Activated CD8-positive, alpha-beta memory T cell treated with anti-CD3 and anti-CD28 coated beads, Interleukin-2, amount 50 U/mL, for 48 hours (primary cell): ENCODE measurements around the gene HAUS7.

ENCODE experiments used
- DNase-seq: peaks from one replicate; pipeline ENCODE4 v3.0.0-alpha.2; 2020

Gene HAUS7

DNA sequence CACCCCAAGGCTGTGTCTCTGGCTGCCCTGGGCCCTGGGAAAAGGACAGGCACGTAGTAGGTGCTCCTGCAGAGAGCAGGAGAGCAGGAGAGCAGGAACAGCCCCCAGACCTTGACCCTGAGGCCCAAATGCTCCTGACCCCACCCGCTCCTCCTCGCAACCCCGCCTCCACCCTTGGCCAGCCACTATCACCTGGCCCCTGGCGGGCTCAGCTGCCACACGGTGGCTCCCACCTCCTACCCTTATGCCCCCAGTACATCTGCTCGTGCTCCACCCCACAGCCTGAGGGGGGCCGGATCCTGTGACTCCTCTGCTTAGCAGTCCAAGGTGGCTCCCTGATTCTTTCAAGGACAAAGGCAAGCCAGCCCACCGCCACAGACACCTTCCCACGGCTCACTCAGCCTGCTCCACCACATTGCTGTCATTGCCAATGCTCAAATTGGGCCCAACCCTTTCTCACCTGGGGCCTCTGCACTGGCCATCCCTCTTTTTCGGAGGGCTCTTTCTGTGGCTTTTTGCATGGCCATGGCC, 5.4 kb upstream of the HAUS7 start:
- no peak for DNase-seq

DNA sequence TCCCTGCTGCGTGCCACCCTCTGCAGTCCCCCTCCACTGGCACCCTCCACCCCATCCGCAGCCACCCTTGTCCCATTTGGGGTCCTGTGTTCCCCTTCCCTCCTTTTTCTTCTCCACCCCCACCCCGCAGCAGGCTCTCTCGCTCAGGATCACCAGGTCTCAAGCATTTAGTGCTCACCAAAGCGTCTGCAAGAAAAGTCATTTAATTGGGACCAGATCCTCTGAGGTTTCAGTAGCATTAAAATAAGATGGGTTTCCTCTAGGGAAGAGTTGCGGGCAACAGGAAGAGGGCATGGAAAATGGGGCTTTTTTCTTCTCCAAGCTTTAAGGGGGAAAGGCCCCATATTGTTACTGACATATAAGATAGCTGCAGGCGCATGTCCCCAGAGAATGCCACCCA, 4.9 kb upstream of the HAUS7 start:
- DNase-seq = no peak

DNA sequence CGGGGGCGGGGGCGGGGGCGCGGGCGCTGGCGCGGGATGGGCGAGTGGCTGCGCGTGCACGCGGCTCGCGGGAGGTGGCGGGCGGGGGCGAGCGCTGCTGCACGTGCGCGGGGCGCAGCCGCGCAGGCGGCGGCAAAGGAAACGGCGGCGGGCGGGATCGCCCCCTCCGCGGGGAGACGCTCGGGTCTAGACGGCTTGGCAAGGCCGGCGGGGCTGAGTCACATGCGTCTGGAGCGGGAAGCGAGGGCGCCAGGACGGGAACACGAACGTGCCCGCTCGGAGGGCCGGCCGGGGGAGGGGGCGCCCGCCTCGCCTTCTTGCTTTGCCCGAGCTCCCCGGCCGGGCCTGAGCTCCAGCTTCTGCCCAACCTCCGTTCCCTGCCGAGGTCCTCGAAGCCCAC, 4.3 kb upstream of the HAUS7 start:
- peak; percentile 56 for DNase-seq

DNA sequence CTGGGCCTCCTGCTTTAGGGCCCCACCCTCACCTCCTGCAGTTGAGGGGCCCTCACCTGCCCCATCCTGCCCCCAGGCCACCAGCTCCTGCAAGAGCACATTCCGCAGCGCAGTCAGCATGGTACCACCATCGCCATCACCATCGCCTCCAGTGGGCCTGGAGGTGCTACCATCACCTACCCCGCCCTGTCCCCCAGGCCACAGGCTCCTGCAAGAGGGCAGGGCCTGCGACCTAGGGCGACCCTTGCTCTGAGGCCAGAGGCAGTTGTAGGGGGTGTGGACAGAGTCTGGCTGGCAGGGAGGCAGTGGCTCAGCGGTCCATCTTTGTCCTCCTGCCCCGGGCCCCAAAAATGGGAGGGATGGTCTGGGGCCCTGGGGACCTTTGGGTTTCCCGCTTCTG, 3.9 kb upstream of the HAUS7 start:
- no peak for DNase-seq

DNA sequence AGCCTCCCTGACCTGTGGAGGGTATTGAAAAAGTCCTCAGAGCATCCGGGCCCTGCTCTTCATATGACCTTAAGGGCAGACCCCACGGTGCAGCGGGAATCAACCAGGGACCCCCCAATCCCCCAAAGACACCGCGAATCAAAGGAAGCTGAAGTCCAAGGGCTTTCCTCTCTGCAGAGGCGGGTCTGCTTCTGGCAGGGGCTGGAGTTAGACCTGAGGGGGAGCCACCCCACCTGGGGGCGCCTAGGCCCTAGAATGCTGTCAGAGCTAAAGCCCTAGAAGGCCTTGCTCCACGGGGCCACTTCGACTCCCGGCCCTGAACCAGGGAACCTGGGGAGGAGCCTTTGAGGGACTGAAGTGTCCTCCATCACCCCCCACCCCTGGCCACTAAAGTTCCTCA, 2.8 kb upstream of the HAUS7 start:
- no peak for DNase-seq

DNA sequence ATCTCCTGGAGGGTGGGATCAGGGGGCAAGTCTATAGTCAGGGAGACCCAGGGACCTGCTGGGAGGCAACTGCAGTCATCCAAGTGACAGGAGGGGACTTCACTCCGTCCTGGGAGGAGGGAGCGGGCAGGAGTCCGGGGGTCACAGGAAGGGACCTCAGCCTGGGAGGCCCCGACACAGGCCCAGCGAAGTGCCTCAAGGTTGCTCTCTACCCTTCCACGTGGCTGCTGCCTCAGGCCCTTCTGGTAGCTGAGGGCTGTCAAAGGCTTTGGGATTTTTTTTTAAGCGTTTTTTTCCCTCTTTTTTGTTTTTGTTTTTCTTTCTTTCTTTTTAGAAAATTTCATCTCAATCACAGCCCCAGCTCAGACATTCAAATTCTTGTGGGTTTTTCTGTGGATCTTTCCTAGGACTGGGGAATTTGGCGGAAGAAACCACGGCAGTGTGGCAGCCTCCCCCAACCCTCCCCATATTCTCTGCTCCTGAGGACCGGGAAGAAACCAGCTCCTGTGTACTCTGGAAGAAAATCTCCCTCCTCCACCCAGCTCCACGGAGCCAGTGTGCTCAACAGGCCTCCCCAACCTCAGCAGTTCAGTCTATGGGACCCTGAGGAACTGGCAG, 1.4 kb upstream of the HAUS7 start:
- DNase-seq = no peak

DNA sequence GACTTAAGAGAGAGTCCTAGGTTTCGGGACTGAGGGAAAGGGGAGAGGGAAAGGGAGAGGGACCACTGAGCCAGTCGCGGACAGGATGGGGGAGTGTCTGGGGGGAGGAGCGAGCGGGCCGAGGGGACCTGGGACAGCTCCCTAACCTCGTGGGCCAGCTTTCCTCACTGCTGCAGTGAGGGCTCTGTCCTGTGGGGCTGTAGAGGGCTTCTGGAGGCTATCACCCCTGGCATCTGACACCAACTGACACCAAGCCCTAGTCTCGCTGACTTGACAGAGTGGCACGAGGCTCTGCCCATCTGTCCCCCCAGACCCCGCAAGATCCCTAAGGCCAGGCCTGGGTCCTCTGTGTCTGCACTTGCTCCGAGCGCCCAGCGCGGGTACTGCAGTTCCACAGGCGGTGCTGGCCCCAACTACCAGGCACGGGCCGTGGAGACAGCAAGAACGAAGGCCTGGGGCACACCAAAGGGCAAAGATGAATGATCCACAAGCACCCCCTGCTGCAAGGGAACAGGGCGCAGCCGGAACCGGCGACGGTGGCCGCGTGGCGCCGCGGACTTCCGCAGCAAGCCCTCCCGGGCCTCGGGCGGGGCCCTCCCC, 465 bp downstream of the HAUS7 start:
- peak; percentile 58 for DNase-seq

DNA sequence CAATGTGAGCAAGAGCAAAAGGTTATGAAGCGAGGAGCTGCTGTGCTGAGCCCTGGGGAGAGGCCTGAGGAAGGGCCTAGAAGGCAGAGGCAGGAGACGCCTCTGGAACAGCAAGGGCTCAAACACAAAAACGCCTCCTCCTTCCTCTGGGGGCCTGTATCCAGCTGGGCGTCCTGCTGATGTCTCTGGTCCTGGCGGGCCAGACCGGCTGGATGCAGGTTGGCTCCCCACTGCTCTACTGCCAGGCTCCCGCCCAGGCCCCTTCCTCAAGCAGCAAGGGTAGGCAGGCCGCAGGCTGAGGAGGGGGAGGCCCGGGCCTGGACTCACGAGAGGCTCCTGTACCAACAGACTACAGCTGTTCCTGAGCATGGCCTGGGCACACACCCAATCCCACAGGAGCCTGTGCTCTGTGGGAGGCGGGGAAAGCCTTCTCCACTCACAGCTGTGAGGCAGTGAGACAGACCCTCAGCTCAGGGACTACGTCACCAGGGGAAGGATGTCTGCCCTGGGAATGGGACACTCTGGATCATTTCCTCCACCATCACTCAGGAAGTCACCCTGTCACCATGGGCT, 2.3 kb downstream of the HAUS7 start:
- no peak for DNase-seq

DNA sequence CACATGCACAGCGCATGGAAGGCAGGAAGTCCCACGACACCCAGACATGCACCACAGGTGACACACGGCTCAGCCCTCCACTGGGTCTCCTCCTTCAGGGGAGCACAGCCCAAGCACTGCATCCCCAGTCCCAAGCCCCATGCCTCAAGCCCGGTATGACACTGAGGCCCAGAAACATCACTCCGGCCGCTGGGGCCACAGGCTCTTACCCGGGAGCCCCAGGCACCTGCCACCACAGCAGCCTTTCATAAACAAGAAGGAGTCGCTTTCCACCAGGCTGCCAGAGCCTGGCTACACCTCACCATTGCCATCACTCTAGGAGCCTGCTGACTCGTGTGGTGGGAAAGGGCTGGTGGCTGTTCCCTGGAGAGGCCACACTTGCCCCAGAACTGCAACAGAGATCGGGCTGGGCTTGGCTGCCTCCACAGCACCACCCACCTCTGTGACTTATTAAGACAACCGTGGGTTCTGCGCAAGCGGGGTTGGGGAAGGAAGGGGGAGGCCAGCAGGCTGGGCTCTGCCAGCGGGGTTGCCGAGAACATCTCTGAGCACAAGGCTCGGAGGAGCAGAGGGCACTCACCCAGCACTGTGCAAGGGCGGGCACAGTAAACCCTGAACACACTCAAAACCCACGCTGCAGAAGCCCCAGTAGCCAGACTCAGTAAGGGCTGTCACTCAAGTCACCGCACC, 4.5 kb downstream of the HAUS7 start:
- no peak for DNase-seq

DNA sequence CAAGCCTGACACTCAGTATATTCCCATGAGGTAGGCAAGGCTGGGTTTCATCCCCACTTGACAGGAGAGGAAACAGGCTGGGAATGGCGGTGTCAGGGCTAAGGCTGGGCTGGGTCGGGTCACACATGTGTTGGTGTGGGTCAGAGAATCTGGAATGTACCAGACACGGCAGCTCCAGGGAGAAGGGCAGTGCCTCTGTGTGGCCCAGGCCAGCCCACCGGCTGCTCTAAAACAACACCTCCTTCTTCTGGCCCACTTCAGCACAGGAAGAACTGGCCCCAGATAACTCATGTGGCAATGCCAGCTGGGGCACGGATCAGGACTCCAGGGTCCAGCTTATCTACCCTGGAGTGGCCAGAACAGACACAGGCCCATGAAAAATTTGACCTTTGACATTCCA, 6.3 kb downstream of the HAUS7 start:
- no peak for DNase-seq

DNA sequence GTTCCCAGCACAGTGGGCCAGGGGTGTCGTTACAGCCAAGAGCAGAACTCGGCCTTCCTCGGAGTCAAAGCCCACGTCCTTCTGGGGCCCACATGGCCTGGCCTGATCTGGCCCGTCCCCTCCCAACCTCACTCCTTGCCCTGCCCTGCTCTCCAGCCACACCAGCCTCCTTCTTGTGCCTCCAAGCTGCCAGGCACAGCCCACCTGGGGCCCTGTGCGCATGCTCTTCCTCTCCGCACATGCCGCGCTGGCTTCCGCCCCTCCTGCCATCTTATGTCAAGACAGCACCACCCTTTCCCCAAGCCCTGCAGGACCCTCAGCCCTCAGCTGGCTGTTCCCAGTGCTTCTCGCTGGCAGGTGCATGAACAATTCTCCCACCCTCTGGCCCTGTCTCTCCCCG, 6.8 kb downstream of the HAUS7 start:
- no peak for DNase-seq

DNA sequence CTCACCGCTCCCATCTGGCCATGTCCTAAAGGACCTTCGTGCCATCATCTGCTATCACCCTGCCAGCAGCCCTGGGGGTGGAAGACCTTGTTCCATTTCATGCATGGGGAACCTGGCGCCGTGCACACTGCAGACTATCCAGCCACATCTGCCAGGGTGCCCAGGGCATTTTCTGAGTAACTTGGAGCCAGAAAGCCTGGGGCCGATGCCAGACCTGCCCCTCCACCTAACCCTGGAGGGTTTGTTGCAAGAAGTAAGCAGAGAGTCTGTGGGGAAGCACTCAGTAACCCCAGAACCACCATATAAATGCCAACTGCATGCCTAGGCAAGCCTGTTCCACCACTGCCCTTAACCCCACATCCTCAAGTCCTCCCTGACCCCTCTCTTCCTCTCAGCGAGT, 7.3 kb downstream of the HAUS7 start:
- DNase-seq = no peak

DNA sequence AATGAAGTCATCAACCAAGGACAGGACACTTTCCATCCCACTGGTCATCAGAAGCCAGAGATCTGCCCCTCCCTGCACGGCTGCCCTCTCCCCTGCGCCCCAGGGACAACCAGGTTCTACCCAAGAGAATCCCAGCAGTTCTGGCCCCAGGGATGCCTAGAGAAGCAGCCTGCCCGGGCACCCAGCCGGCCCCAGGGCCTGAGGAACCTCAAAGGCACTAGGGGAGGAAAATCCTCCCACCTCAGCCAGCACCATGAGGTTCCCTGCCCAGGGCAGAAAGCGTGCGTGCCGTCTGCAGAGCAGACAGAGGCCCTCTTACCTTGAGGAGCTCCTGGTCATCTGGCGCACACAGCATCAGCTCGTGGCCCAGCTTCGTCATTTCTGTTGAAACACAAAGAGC, 8.1 kb downstream of the HAUS7 start:
- DNase-seq = no peak

DNA sequence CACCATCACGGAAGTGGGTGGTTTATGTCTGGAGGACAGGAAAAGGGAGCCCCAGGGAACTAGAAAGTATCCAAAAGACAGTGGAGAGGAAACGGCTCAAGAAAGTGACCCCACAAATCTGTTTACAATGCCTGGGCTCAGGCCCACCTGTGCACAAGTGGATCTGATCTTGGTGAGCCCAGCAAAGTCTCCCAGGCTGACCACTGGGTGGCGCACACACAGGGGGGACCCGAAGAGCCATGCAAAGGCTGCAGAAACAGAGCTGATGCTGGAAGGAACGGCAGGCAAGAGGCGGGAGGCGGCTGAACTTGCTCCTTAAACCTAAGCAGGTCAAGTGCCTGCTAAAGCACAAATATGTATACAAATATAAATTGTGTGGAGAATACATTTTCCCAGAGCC, 9.6 kb downstream of the HAUS7 start:
- DNase-seq = peak; percentile 60

DNA sequence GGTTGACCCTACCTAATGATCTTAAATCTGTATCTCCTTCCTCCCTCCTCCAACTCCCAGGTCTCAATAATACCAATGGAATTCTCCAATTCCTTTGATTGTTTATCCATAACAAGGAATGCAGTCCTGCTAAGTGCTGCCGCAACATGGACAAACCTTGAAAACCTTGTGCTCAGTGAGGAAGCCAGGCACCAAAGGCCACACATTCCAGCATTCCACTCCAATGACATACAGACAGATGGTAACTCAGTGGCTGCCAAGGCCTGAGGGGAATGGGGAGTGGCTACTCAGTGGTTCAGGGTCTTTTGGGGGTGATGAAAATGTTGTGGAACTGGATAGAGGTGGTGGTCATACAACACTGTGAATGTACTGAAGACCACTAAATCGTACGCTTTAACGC, 10.4 kb downstream of the HAUS7 start:
- no peak for DNase-seq

DNA sequence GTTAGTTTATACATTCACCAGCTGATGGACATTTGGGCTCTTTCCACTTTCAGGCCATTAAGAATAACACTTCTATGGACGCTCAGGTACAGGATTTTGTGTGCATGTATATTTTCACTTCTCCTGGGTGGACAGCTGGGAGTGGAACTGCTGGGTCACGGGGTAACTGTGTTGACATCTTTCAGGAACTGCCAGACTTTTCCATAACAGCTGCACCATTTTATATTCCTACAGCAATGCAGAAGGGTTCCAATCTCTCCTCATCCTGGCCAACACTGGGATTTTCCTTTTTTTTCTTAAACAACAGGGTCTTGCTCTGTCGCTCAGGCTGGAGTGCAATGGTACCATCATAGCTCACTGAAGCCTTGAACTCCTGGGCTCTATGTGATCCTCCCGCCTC, 11.9 kb downstream of the HAUS7 start:
- DNase-seq = no peak

DNA sequence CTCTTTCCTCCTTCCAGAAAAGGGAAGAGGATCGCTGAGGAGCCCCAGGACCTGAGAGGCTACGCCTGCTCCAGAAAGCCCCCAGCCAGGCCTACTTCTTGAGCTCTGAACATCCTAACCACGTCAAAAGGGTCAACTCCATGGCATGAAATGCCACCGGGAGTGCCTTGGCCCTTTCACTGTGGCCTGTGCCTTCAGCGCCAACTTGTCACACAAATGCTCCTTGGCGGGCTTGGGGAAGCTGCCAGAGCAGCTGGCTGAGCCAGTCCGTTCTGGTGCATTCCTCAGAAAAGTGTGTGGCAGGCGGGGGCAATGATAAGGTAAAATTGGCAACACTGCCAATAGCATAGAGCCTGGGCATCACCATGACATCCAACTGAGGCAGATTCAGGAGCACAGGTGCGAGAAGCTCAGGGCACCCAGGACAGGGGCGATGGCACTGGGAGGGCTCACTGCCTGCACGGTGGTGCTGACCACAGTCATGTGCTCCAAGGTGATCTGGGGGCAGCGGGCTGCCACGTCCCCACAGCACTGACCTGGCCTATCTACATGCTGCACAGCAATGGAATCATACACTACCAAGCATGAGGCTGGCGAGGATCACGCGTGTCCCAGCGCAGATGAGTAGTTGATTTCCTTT, 12.4 kb downstream of the HAUS7 start:
- DNase-seq = no peak

DNA sequence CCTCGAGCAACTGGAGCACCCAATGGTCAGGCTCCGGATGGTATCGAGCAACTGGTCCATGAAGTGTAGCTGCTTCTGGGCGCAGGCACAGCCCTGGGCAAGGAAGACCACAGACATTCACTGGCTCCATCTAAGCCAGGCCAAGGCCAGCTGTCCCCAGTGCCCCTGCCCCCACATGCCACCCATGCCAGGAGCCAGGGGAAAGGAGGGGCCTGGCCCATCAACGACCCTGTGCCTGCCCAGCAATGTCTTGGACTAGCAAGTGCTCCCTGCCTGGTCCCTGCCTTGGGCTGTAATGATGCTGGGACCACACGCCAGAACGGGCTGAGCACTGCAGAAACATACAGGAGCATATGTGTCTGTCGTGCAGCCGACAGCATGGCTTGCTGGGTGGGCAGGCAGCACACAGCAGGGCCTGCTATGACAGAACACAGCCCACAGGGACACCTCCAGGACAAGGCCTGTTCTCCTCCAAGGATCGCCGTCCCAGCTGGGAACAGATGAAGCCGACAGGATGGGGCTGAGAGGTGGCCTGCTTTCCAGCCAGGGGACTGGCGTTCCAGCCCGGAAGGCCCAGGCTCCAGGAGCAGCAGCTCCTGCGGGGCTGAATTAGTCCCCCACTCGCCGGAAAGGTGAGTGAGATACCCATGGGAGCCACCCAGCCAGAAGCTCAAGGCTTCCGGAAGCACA, 13.1 kb downstream of the HAUS7 start:
- no peak for DNase-seq

DNA sequence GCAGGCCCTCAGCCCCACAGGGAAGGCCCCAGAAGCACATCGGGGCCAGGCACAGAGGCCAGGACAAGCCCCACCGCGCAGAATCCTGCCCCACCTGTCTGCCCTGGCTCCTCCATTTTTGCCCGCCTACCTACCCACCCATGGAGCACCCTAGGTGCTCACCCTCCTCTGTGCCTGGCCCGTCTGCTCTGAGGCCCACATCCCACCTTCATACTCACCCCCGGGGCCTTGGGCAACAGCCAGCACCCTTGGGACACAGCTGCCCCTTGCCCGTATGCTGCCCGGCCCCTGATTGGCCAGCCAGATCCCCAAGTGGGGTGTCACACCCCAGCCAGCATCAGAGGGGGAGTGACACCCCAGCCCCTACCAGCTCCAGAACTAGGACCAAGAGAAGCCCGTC, 13.7 kb downstream of the HAUS7 start:
- no peak for DNase-seq

DNA sequence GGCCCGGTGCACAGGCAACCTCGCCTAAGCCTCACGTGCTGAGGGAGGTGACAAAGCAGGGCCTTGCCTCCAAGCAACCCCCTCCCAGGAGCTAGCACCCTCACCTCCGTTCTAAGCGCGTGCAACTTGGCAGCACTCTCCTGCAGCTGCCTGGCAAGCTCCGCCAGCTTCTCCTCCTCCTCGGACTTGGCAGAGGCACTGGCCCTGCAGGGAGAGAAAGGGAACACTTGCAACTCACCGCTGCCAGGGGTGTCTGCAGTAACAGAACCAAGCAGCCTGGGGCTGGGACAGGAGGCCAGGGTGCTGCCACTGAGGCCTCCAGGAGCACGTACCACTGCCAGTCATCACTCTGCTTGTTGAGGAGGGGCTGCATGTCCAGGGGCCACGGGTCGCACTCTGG, 14.2 kb downstream of the HAUS7 start:
- DNase-seq = no peak

DNA sequence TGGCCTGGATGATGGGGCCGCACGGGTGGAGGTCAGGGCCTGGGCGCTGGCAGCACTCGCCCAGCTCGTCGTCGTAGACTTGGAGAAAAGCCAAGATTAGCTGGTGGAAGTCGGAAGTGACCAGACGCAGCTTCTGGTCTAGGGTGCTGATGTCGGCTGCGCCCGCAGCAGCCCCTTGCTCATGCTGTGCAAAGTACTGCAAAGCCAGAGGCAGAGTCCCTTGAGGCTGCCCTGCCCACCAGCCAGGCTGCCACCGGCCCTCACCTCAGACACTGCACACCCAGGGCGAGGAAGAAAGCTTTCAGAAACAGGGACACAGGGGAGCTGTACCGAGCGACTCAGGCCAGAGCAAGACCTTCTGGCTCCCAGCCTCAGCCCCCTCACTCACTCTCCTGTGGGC, 14.8 kb downstream of the HAUS7 start:
- DNase-seq = no peak

DNA sequence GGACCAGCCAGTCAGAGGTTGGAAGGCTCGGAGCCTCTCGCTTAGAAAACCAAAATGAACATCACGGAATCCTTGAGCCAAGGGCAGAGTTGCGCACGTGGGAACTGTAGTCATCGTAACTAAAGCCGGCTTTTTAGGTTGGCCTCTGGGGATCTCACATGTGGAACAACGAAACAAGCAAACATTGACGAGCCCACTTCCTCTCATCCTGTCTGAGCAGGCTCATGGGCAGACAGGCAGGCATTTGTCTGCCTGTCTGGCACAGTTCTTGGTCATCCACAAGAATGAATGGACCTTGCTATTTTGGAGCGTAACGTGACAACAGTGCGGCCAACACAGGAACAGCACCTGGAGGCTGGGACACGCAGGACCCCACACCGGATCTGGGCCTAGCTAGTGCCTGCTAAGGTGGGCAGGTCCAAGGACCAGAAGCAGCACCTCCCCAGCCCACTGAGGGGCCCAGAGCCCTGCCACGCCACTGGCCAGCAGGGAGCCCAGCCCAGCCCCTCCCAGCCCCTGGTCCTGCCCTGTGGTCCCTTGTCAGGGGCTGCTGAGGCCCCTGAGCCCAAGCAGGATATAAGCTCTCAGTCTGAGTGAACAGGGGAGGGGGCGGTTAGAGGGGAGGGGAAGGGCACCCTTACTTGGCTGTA, 15.3 kb downstream of the HAUS7 start:
- no peak for DNase-seq

DNA sequence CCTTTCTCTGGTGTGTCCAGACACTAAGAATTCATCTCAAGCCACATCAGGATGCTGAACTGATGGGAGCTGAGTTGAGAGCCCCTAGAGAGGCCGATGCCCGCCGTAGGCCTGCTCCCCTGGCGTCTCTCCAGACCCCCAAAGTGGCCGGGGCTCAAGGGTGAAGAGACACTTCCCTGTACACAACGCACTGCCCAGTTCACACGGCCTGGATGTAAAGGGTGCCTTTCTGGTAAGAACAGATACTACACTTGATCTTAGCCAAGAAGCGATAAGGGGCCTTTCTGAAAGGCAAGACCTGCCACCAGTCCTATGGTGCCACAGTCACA, 19.5 kb downstream of the HAUS7 start:
- DNase-seq = no peak
